KMS-11 (cell line): ENCODE measurements around the gene PIWIL1.

Experiments used
- H2AFZ ChIP-seq: fragments of 200-600 bp; sonication (generic); 2 replicates; pipeline ENCODE4 v1.6.1; 2016; ENCODE audit warnings: antibody characterized with exemption, mixed run types, low read depth
- H3K27ac ChIP-seq: fragments of 200-600 bp; sonication (generic); 2 replicates; pipeline ENCODE4 v1.6.1; 2016; ENCODE audit warnings: mild to moderate bottlenecking, mixed run types
- H3K27me3 ChIP-seq: fragments of 200-600 bp; sonication (generic); 2 replicates; pipeline ENCODE4 v1.6.1; 2017; ENCODE audit warnings: mild to moderate bottlenecking, low read depth, mixed run types, moderate library complexity; ENCODE audit not compliant: insufficient read depth
- H3K36me3 ChIP-seq: fragments of 200-600 bp; sonication (generic); 2 replicates; pipeline ENCODE4 v1.6.1; 2017; ENCODE audit warnings: mild to moderate bottlenecking, mixed run types; ENCODE audit not compliant: insufficient read depth
- H3K4me1 ChIP-seq: fragments of 200-600 bp; sonication (generic); 2 replicates; pipeline ENCODE4 v1.6.1; 2016; ENCODE audit warnings: mild to moderate bottlenecking, low read depth, mixed run types; ENCODE audit not compliant: poor library complexity, severe bottlenecking
- H3K4me2 ChIP-seq: fragments of 200-600 bp; sonication (generic); 2 replicates; pipeline ENCODE4 v1.7.0; 2016; ENCODE audit warnings: mild to moderate bottlenecking, mixed run types
- H3K4me3 ChIP-seq: fragments of 200-600 bp; sonication (generic); IDR thresholded peaks from 2 replicates; pipeline ENCODE4 v1.6.1; 2017; ENCODE audit warnings: low read depth, low read length, mixed read lengths; ENCODE audit not compliant: insufficient read depth
- H3K79me2 ChIP-seq: fragments of 200-600 bp; sonication (generic); 2 replicates; pipeline ENCODE4 v1.6.1; 2016; ENCODE audit warnings: low read depth, mixed run types; ENCODE audit not compliant: insufficient read depth
- H3K9ac ChIP-seq: fragments of 200-600 bp; sonication (generic); 2 replicates; pipeline ENCODE4 v1.6.1; 2016; ENCODE audit warnings: mild to moderate bottlenecking, mixed run types
- H4K20me1 ChIP-seq: fragments of 200-600 bp; sonication (generic); 2 replicates; pipeline ENCODE4 v1.6.1; 2016; ENCODE audit warnings: mild to moderate bottlenecking, mixed run types; ENCODE audit not compliant: insufficient read depth
- CTCF ChIP-seq: fragments of 200-600 bp; sonication (generic); conservative IDR thresholded peaks from 2 replicates; pipeline ENCODE4 v1.6.1; 2017; ENCODE audit warnings: low read depth, mild to moderate bottlenecking, antibody characterized with exemption, low read length, moderate library complexity, mixed read lengths

The PIWIL1 gene

GRCh38 chr12:130351326-130351725 lies 13.6 kb downstream of the PIWIL1 start:
- no peaks in the 10 kb centered on the region for H3K4me1 ChIP-seq
- H3K36me3 ChIP-seq, result no peaks in the 10 kb centered on the region
- H3K27me3 ChIP-seq, result no peaks in the 10 kb centered on the region
- H3K27ac ChIP-seq, result no peak overlapping the region
- no peak overlapping the region for H3K4me2 ChIP-seq
- no peak overlapping the region for H3K9ac ChIP-seq
- H4K20me1 ChIP-seq, result no peaks in the 10 kb centered on the region
- H3K79me2 ChIP-seq, result no peaks in the 10 kb centered on the region
- H3K4me3 ChIP-seq, result no peak overlapping the region
- no peak for TF ChIP-seq CTCF
- no peak overlapping the region for H2AFZ ChIP-seq

- Histone ChIP-seq H2AFZ (no peak overlapping the region), H4K20me1 (no peaks in the 10 kb centered on the region), H3K79me2 (no peaks in the 10 kb centered on the region), H3K9ac (no peak overlapping the region), H3K4me1 (no peaks in the 10 kb centered on the region), H3K27ac (no peak overlapping the region), H3K4me3 (no peak overlapping the region), H3K27me3 (no peaks in the 10 kb centered on the region), H3K4me2 (no peak overlapping the region), H3K36me3 (no peaks in the 10 kb centered on the region)
- TF ChIP-seq CTCF, result no peak
Observed at GRCh38 chr12:130353081-130353480, 15.4 kb downstream of the PIWIL1 start.

- Histone ChIP-seq H4K20me1 (no peaks in the 10 kb centered on the region), H3K9ac (no peak overlapping the region), H2AFZ (no peak overlapping the region), H3K4me1 (no peaks in the 10 kb centered on the region), H3K27ac (no peak overlapping the region), H3K4me2 (no peak overlapping the region), H3K27me3 (no peaks in the 10 kb centered on the region), H3K36me3 (no peaks in the 10 kb centered on the region), H3K4me3 (no peak overlapping the region), H3K79me2 (no peaks in the 10 kb centered on the region)
- no peak for TF ChIP-seq CTCF
Observed at GRCh38 chr12:130354407-130354806, 16.7 kb downstream of the PIWIL1 start.

- no peak for TF ChIP-seq CTCF
- no peak overlapping the region for H3K9ac ChIP-seq
- H3K79me2 ChIP-seq, result no peaks in the 10 kb centered on the region
- no peaks in the 10 kb centered on the region for H3K27me3 ChIP-seq
- H3K36me3 ChIP-seq, result no peaks in the 10 kb centered on the region
- H3K4me2 ChIP-seq, result no peak overlapping the region
- H3K4me3 ChIP-seq, result no peak overlapping the region
- no peaks in the 10 kb centered on the region for H4K20me1 ChIP-seq
- no peak overlapping the region for H3K27ac ChIP-seq
- H3K4me1 ChIP-seq, result no peaks in the 10 kb centered on the region
- no peak overlapping the region for H2AFZ ChIP-seq
Observed at GRCh38 chr12:130356222-130356621, 18.5 kb downstream of the PIWIL1 start.

- H3K27me3 ChIP-seq, result no peaks in the 10 kb centered on the region
- no peak for TF ChIP-seq CTCF
- H2AFZ ChIP-seq, result no peak overlapping the region
- H3K36me3 ChIP-seq, result no peaks in the 10 kb centered on the region
- no peak overlapping the region for H3K9ac ChIP-seq
- H4K20me1 ChIP-seq, result no peaks in the 10 kb centered on the region
- H3K27ac ChIP-seq, result no peak overlapping the region
- H3K4me3 ChIP-seq, result no peak overlapping the region
- no peak overlapping the region for H3K4me2 ChIP-seq
- no peaks in the 10 kb centered on the region for H3K79me2 ChIP-seq
- H3K4me1 ChIP-seq, result no peaks in the 10 kb centered on the region
Observed at GRCh38 chr12:130357241-130357640, 19.6 kb downstream of the PIWIL1 start.
